Stimulated activated CD8-positive, alpha-beta memory T cell treated with anti-CD3 and anti-CD28 coated beads, Interleukin-12 subunit alpha, Interleukin-12 subunit beta, amount 100 ng/mL, for 4 hours (primary cell): Measurements from ENCODE around the gene SLC38A8.

ENCODE experiments used
- DNase-seq: peaks from one replicate; pipeline ENCODE4 v3.0.0-alpha.2; 2020; ENCODE audit warnings: low read depth

The SLC38A8 gene

DNA sequence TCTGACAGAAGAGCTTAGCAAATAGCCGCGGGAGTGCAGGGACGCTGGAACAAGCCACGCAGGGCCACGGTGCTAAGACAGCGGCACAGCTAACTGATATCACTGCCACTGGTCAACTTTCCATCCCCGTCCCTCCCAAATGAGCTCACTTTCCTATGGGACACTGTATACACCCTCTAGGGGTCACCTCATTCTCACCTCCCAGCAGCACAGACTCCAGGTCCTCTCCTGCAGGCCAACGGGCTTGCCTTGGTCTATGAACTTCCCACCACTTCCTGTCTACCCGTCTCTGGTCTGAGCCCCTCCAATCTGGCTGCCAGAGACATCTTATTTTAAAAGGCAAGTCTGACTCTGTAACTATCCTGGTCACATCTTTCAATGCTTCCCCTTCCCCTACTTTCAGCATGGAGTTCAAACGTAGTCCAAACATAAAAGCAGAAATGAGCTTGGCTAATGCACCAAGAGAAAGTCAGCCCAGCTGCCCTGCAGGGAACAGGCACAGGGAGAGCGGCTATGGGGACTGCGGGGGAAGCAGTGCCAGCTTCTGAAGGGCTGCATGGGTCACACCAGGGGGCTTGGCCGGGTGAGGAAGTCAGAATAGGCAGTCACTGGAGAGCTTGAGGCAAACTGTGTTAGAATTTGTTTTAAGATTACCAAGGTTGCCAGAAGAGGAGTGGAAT is 26.3 kb upstream of the SLC38A8 start:
- DNase-seq: no peak

DNA sequence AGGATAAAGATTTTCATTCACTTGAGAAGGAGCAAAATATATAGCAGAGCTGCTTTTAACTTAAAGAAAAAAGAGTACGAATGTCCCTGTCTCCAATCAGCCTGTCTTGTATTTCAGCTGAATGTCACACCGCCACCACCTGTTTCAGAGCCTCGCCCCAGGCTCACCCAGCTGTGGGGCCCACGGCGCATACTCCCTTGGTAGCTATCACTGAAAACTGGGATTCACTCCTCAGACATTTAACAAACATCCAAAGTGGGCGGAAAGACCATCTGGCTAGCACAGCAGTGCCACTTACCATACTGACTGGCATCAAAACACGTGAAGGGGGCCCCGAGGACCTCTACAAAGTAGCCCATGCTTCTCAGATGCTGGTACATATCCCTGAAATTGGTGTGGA is 25.4 kb upstream of the SLC38A8 start:
- DNase-seq: no peak

DNA sequence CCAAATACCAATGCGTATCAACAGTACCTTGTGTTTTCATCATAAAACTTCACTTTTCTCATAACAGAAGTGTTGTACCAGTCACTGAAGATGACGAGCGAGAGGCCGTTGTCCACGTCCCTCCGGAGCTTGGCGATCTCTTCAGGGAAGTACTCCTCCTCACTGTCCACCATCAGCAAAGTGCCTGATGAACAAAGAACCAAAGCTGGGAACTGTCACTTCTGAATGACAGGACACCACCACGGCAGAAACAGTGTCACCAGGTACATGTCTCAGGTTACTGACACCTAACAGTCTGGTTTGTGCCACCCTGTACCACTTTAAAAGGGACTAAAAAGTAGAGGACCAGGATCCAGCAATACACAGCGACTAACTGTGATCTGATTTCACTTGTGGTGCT is 25.0 kb upstream of the SLC38A8 start:
- DNase-seq: no peak

DNA sequence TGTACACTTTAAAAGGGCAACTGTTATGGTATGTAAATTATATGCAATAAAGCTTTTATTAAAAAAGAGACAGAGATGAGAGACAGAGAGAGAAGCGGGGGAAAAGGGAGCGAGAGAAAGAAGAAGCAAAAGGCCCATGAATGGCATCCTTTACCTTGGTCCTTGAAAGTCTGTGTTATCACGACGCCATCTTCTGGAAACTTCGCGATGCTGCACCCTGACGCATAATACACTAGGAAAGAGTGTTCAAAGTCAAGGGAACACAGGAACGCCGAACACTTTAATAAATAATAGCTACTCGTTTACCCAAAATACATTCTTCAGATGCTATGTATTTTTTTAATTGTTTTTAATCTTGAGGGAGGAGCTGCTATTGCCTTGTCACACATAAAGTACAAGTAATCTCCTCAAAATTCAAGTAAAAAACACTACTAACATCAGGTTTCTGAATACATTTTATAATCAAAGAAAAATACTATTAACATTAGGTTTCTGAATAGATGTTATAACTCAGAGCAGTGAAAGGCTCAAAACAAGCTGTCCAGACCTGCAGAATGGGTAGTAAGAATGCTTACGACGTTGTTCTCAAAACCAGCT is 23.0 kb upstream of the SLC38A8 start:
- no peak for DNase-seq

DNA sequence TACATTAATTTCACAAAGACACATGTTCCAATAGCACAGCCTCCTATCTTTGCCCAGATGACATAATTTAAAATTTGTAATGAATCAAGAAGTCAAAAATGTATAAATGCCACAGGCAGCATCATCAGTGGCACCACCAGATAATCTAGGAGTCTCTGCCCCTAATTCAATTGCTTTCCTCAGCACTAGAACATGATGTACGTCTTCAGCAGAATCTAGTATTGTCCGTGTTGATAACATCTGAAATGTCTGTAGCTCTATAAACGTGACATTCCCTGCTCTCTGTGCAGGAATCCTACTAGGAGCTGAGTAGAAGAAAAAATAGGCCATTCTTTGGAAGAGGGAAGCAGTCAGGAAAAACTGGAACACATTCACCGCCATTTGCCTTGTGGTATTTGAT is 21.4 kb upstream of the SLC38A8 start:
- DNase-seq: no peak

DNA sequence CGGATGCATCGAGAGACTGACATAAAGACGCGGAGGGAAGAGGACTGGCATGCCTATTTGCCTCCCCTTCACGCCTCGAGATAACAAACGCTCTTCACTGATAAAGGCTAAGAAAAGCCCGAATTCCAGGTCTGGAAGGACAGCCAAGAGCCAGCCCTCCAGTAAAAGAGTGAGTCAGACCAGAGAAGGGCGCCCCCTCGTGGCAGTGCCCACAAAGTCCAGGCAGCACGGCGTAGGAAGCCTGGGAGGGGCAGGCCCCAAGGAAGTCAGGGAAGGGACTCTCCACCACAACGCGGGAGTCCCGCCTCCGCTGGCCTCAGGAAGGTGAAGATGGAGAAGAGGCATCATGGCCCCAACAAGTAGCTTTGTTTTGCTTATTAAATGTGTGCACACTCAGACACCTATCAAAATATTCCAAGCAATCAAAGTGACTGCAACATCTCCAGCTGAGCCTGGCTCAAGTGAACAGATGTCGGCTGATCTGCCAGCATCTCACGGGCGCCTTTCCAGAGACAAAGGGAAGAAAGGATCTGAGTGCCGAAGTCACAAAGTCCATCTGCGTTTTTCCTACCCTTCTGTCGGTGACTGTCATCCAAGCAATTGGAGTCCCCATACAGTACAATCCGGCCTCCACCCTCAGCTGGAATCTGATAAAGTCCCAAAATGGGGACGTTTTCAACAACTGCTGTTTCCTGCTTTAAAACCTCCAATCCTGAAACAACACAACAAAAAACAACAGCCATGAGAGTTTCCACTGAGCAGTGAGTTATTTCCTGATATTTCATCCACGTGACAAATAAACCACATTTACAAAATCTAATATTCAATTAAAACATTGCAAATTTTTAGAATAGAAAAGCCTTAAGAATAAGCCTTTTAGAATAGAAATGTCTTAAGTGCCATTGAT is 20.4 kb upstream of the SLC38A8 start:
- DNase-seq: peak; percentile 14

DNA sequence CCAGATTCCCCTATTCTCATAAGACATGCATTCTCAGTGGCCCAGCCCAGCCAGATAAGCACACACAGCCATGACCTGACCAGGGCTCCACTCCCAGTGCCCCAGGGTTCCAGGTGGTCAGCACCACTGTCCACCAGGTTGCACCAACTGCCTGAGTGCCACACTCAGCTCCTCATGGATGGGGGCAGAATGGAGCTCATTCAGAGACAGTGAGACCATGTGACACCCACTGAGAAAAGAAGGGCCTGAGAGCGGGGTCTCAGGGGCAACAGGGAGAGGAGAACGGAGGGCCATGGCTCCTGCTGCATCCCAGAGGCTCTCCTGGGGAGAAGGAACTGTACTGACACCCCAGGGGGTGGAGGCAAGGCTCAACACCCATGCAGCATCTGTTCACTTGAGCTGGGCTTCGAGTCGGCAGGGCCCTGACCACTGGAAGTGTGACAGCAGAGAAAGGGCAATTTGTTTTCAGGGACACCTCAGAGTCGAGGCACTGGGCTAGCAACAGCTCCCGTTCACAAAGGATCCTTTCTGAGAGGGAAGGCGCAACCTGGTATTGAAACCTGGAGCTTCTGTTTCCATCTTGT is 18.7 kb upstream of the SLC38A8 start:
- DNase-seq: no peak

DNA sequence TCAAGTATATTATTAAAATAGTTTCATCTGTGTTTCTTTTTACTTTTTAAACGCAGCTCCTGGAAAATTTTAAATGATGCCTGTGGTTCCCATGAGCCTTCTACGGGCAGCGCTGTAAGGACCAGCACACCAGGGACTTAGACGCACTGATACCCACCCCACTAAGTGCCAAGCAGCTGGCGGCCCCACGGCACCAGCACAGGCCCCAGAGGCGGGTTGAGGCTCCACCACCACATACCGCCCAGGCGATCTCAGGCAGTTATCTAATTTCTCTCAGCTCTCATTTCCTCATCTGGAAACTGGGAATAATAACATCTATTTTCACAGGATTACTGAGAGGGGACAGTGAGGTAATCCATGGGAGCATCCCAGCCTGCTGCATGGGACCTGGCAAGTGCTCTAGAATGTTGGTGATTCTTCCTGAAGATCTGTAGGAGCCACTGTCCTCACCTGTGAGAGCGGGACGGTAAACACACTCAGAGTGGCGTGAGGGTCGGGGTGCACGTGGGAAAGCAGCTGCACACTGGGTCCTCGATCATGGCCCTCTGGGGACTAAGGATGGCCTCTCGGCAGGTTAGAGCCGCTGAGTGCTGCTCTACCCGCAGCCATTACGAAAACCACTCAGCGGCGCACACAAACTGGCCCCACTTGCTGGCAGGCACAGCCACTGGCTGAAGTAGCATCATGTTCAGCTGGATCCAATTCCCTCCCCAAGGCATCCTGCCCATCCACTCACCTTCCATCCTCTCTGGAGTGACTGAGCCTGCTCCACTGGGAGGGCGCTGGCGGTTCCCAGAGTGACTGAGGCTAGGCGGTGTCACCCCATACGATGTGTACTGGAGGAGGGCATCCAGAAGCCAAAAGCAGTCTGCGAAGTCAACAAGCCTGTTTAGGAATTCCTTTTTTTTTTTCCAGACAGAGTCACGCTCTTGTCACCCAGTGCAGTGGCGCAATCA is 17.6 kb upstream of the SLC38A8 start:
- no peak for DNase-seq

DNA sequence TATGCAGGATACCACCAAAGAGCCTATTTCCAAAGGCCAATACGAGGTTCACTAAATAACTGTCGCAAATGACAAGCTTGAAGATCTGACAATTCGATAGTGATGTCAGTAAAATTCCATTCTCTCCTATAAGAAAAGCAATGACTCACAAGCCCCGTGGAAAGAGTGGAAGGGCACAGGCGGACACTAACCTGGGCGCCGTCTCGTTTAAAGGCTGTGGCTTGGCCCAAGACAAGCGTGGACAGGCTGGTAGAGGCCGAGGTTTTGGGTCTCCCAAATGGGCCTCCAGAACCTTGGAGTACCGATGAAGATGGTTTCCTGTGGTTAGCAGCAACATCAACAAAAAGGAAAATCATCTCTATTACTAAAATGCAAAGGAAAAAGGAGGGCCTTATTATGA is 16.5 kb upstream of the SLC38A8 start:
- DNase-seq: no peak

DNA sequence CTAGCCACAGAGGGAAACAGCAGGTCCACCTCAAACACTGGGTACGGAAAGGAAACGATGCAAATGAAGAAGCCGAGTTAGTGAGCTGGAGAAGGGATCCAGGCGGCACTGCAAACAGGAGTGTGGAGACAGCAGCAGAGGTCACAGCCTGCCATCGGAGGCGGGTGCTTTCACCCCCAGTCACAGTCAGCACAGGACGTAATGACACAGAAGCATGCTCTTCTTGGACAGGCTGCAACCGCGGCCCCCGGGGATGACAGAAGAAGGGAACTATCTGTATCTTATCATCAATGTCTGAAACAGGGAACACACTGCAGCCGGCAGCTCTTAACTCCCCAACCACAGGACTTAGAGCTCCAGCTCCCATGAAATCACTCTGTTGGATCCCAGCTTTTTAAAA is 16.1 kb upstream of the SLC38A8 start:
- no peak for DNase-seq

DNA sequence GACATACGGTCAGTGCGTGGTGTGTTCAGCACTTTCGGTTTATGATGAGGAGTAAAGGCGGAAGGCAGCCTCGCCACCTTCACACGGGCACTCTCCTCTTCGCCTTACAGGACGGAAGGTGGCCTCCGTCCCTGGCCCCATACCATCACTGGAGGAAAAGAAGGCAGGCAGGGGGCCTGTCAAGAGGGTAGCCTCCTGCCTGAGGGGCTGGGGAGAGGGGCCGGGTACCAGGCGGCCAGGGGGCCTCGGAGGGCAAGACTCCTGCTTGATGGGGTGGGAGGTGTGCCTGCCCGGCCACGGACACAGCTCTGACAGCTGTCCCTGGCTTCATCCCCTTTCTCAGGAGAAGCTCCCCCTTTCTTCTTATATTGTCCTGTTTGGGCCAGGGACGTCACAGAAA is 15.6 kb upstream of the SLC38A8 start:
- DNase-seq: no peak

DNA sequence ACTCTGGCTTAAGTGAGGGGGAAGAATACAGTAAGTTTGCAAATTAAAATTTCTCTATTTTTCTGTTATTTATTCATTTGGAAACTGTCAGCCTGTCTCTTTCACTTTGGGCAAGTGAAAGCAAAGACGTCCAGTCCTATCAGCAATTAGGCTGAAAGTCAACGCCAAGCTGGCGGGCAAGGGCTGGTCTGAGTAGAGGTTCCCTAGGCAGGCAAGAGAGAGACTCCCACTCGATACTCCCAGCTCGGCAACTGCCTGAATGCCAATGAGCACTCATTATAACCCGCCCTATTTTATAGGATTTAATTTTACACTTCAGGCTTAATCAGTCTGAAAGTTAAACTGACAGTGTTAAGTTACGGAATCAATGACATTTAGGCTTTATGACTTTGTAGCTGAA is 14.3 kb upstream of the SLC38A8 start:
- DNase-seq: no peak

DNA sequence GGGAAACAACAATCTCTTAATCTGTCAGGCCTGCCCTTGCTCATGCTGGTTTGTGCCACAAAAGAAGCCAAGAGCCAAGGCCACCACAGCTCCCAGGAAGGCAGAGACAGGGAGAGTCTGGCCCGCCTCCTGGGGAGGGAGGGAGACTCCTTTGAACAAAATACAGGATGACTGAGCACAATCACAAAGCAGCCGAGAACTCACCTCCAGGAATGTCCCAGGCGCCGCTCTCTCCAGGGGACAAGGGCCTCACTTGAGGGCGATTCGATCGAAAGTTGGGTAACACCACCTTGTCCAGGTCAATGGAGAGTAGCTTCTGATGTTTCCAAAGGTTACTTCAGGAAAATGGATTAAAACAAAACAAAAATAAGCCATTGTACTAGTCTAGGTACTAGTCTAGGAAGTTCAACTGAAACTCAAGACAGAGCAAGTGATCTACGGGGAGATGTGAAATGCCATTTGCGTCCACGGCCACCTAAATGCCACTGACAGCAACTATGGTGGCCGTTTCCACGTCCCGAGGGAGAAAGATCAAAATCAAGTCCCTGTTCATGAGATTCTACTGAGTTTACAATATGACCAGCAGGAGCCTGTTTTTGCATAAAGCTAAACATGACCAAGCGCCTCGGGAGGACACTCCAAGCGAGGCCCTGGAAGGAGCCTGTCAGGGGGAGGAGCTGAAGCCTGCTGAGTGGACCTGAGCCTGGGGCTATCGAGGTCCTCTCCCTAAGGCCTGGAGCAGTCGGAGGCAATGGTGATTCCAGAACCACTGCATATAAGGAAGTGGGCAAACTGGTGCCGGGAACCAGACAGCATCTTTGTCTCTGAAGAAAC is 13.4 kb upstream of the SLC38A8 start:
- no peak for DNase-seq

DNA sequence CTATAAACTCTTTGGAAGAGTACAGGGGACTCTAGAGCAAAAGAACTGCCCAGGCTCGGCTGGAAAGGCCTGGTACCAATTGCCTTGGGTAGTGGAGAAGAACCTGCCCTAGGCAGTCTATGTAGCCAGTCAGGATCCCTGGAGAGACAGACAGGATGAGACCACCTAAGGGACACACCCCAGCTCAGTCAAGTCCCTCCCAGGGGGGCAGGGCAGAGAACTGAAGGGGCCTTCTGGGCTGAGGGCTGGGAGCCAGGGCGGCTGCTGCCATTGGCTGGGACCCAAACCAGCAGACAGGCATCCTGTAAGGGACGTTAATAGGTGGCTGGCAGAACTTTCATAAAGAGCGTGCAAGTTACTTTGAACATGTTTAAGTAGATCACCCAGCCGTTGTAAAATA is 12.8 kb upstream of the SLC38A8 start:
- DNase-seq: no peak

DNA sequence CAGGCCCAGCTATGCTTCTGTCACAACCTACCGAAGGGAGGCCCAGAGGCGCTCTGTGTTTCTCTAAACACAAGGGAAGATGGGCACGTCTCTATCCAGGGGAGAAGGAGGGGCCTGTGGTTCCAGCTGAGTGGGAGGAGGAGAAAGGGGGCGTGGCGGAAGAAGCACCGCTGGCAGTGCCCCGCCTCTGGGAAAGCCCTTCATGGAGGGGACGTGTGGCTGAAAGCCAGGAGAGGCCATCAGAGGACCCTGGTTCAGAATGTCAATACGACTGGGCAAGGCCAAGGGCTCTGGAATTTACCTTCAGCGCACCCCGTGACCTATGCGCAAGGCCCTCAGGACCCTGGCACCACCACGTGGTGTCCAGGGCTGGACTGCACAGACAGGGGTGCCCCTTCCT is 12.3 kb upstream of the SLC38A8 start:
- DNase-seq: no peak

DNA sequence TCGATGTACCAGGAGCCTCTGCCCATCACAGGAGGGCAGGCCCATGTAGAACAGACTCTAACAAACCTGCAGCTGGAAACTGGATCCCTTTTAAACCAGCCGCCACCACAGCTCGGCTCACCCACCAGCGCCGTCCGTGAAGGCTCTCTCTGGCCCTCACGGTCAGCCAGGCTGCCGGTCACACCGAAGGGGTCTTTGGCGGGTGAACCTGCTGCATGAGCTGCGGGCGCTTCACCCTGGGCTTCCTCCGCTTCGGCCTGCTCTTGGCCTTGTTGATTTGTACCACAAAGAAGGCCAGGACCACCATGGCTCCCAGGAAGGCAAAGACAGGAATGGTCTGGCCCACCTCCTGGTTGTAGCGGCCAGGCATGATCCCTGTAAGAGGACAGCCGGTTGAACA is 11.7 kb upstream of the SLC38A8 start:
- no peak for DNase-seq

DNA sequence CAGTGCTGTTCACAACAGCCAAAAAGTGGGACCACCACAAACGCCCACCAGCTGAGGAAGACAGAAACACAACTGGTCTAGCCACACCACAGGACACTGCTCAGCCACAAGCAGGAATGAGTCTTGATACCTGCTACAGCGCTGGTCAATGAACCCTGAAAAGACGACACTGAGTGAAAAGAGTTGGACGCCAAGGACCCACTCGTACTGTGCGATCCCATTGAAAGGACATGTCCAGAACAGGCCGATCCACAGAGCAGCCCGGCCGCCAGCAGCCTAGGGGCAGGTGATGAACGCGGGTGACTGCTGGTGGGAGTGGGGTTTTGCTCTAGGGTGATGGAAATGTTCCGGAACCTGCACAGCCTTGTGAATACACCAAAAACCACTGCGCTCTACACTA is 10.6 kb upstream of the SLC38A8 start:
- no peak for DNase-seq

DNA sequence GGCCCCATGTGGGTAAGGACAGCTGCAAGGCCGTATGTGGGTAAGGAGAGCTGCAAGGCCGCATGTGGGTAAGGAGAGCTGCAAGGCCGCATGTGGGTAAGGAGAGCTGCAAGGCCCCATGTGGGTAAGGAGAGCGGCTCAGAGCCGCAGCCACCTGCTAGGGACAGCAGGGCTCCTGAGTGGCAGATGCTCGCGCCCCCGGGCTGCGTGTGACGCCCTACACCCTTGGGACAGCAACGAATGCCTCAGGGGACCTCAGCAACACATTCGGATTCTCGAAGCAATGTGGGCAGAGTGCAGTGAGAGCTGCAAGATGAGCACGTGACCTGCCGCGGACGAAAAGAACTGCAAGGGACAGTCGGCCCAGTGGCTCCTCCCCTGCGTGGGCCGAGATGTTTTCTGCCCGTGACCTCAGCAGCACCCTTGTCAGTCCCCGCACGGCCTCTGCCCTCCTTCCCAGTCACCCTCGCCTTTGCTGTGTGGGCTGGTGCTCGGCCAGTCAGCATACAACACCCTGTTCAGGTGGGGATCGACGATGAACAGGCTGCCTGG is 9.6 kb upstream of the SLC38A8 start:
- no peak for DNase-seq

DNA sequence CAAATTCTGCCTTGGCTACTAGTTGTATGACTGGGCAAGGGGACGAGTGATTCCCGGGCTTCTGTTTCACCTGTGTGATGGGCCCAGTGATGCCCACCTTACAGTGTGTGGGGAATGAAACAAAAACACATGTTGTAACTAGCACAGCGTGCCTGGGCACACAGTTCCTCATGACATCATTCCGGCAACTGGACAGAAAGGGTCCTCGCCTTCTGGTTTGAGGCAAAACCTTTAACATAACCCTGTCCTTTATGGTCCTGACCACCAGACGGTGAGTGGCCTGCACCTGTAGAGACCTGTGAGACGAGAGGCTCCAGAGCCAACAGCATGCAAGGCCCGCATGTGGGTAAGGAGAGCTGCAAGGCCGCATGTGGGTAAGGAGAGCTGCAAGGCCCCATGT is 7.7 kb upstream of the SLC38A8 start:
- DNase-seq: no peak

DNA sequence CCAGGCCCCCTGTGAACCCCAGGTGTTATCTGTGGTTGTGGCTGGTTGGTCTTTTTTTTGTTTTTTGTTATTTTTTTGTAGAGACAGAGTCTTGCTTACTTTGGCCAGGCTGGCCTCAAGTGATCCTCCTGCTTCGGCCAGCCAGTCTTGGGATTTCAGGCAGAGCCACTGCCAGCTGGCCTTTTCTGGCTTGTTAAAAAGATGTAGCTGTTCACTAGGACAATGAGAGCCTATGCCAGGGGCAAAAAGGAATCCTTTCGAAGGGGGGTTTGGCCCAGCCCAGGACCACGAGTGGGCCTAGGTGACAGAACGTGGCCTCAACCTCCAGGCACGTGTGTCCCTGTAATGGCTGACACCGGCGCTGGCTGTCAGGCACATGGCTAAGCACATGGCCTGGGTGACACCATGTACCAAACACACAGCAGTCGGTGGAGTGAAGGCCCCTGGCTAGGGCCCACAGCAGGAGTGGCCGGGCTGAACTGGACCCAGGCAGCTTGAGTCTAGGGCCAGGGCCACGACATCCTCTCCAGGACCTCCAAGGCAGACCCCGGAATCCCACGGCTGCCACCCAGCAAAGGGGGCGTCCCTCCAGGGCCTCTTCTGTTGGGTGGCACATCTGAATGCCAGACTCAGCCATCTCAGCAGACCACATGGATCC is 6.9 kb upstream of the SLC38A8 start:
- no peak for DNase-seq
